SK-N-MC (cell line): ENCODE measurements around the gene FADS2.

Experiments
- EZH2 ChIP-seq: fragments of 200-600 bp; sonication (generic); IDR thresholded peaks from one replicate; pipeline ENCODE4 v1.6.1; 2017; ENCODE audit warnings: antibody characterized with exemption
- POLR2AphosphoS5 ChIP-seq: IDR thresholded peaks from 2 replicates; pipeline ENCODE4 v1.6.1; 2012; ENCODE audit warnings: mild to moderate bottlenecking, low read depth, low read length, borderline replicate concordance

- no peak for TF ChIP-seq EZH2
- peak; percentile 42; the same call in 1 of the 2 replicates for TF ChIP-seq POLR2AphosphoS5
These were observed 41.8 kb downstream of the FADS2 start for GRCh38 chr11:61869708-61870451.
